ENCODE data around the gene RPS15.

DNA sequence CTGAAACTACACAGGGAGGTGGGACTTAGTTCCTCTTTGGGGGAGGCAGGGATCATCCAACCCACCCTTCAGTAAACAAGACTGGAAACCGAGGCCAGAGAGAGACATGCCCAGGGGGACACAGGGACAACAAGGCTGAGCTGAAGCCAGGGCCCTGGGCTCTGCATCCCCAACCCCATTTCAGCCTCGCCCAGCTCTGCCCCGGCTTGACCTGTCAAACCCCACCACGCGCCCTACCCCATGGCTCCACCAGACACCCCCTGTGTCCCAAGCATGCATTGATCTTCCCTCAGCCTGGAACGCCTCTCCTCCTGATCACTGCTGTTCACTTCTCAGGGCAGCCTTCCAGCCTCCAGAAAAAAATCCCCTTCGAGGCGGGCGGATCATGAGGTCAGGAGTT lies 9.7 kb downstream of the RPS15 start:
- TF ChIP-seq, protein P1, sequence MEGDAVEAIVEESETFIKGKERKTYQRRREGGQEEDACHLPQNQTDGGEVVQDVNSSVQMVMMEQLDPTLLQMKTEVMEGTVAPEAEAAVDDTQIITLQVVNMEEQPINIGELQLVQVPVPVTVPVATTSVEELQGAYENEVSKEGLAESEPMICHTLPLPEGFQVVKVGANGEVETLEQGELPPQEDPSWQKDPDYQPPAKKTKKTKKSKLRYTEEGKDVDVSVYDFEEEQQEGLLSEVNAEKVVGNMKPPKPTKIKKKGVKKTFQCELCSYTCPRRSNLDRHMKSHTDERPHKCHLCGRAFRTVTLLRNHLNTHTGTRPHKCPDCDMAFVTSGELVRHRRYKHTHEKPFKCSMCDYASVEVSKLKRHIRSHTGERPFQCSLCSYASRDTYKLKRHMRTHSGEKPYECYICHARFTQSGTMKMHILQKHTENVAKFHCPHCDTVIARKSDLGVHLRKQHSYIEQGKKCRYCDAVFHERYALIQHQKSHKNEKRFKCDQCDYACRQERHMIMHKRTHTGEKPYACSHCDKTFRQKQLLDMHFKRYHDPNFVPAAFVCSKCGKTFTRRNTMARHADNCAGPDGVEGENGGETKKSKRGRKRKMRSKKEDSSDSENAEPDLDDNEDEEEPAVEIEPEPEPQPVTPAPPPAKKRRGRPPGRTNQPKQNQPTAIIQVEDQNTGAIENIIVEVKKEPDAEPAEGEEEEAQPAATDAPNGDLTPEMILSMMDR (IDR thresholded peaks at IDR 0.05; ENCODE audit: low read depth, low read length, missing input control): no peak
- no peak for TF ChIP-seq RAD21 (IDR thresholded peaks at IDR 0.05)
- TF ChIP-seq GABPA (IDR thresholded peaks at IDR 0.05 in 1 of 2, conservative IDR thresholded peaks at IDR 0.05 in 1 of 2): no peak
- TF ChIP-seq, protein P2, sequence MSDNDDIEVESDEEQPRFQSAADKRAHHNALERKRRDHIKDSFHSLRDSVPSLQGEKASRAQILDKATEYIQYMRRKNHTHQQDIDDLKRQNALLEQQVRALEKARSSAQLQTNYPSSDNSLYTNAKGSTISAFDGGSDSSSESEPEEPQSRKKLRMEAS (IDR thresholded peaks at IDR 0.05): no peak
- TF ChIP-seq JUND (IDR thresholded peaks at IDR 0.05): no peak
- TF ChIP-seq HNF4A (conservative IDR thresholded peaks at IDR 0.05): no peak
- no peak for TF ChIP-seq EGR1 (IDR thresholded peaks at IDR 0.05; ENCODE audit: low read depth in 2 of 2)
- TF ChIP-seq, protein P3, sequence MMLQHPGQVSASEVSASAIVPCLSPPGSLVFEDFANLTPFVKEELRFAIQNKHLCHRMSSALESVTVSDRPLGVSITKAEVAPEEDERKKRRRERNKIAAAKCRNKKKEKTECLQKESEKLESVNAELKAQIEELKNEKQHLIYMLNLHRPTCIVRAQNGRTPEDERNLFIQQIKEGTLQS (IDR thresholded peaks at IDR 0.05): no peak
- no peak for TF ChIP-seq RXRA (IDR thresholded peaks at IDR 0.05)
